Stimulated activated effector memory CD8-positive, alpha-beta T cell treated with anti-CD3 and anti-CD28 coated beads, Interleukin-12 subunit alpha, Interleukin-12 subunit beta, amount 100 ng/mL, for 72 hours (primary cell): Measurements from ENCODE around the gene TPMT.

Source experiments
- ATAC-seq: fragments of 150-1000 bp; cut with Tn5 transposase; 2 replicates; pipeline ENCODE4 v1.10.0; 2021
- DNase-seq, 2 donors: peaks; one replicate each; pipeline ENCODE4 v3.0.0; 2021 to 2022; ENCODE audit warnings: low spot score in 2 of 2
- H3K27ac Mint-ChIP-seq: one replicate; pipeline ENCODE4 v1.8.0; 2022; ENCODE audit warnings: mild to moderate bottlenecking, mixed read lengths
- H3K36me3 Mint-ChIP-seq: one replicate; pipeline ENCODE4 v1.8.0; 2022; ENCODE audit warnings: mild to moderate bottlenecking, mixed read lengths
- H3K4me1 Mint-ChIP-seq: one replicate; pipeline ENCODE4 v1.8.0; 2022; ENCODE audit warnings: mixed read lengths
- H3K4me3 Mint-ChIP-seq: one replicate; pipeline ENCODE4 v1.8.0; 2022; ENCODE audit warnings: mild to moderate bottlenecking, mixed read lengths
- H3K9me3 Mint-ChIP-seq: one replicate; pipeline ENCODE4 v1.8.0; 2022; ENCODE audit warnings: mixed read lengths

Gene TPMT

GRCh38 chr6:18102783-18103509 lies 51.9 kb downstream of the TPMT start:
- H3K4me3 Mint-ChIP-seq = no peak overlapping the region

GRCh38 chr6:18101873-18102272 lies 53.0 kb downstream of the TPMT start:
- Mint-ChIP-seq H3K27ac (no peak overlapping the region), H3K9me3 (peaks cover 7% of the 10 kb centered on the region), H3K4me3 (no peak overlapping the region), H3K4me1 (no peaks in the 10 kb centered on the region), H3K36me3 (no peaks in the 10 kb centered on the region)
- DNase-seq = no peak
- no peak for ATAC-seq

More at GRCh38 chr6:18102783-18103509, 51.9 kb downstream of the TPMT start:
- DNase-seq = no peak
- ATAC-seq = no peak
- Mint-ChIP-seq H3K27ac (no peak overlapping the region), H3K9me3 (peaks cover 11% of the 10 kb centered on the region), H3K4me1 (no peaks in the 10 kb centered on the region), H3K36me3 (no peaks in the 10 kb centered on the region)

- DNase-seq (no peak), ATAC-seq (no peak)
- H3K4me3 Mint-ChIP-seq = no peak overlapping the region
- H3K9me3 Mint-ChIP-seq = peaks cover 5% of the 10 kb centered on the region
- no peaks in the 10 kb centered on the region for H3K36me3 Mint-ChIP-seq
- H3K27ac Mint-ChIP-seq = no peak overlapping the region
- H3K4me1 Mint-ChIP-seq = no peaks in the 10 kb centered on the region
These were observed 53.6 kb downstream of the TPMT start for GRCh38 chr6:18101271-18101670.

- Mint-ChIP-seq H3K36me3 (no peaks in the 10 kb centered on the region), H3K4me1 (no peaks in the 10 kb centered on the region), H3K4me3 (no peak overlapping the region), H3K9me3 (no peaks in the 10 kb centered on the region), H3K27ac (no peak overlapping the region)
- ATAC-seq (no peak), DNase-seq (no peak)
These were observed 54.6 kb downstream of the TPMT start for GRCh38 chr6:18100296-18100695.

GRCh38 chr6:18099511-18099910 lies 55.4 kb downstream of the TPMT start:
- no peak overlapping the region for H3K27ac Mint-ChIP-seq
- no peak for ATAC-seq

GRCh38 chr6:18096423-18096822 lies 58.5 kb downstream of the TPMT start:
- Mint-ChIP-seq H3K4me3 (no peak overlapping the region), H3K4me1 (no peaks in the 10 kb centered on the region), H3K36me3 (no peaks in the 10 kb centered on the region), H3K27ac (no peak overlapping the region), H3K9me3 (no peaks in the 10 kb centered on the region)
- ATAC-seq = no peak
- no peak for DNase-seq

More at GRCh38 chr6:18099511-18099910, 55.4 kb downstream of the TPMT start:
- H3K4me1 Mint-ChIP-seq = no peaks in the 10 kb centered on the region
- no peaks in the 10 kb centered on the region for H3K36me3 Mint-ChIP-seq
- no peak overlapping the region for H3K4me3 Mint-ChIP-seq
- no peaks in the 10 kb centered on the region for H3K9me3 Mint-ChIP-seq
- DNase-seq = no peak

GRCh38 chr6:18091382-18091781 lies 63.5 kb downstream of the TPMT start:
- peaks cover 8% of the 10 kb centered on the region for H3K9me3 Mint-ChIP-seq
- H3K4me1 Mint-ChIP-seq = no peaks in the 10 kb centered on the region
- no peak for DNase-seq
- H3K4me3 Mint-ChIP-seq = no peak overlapping the region
- H3K27ac Mint-ChIP-seq = no peak overlapping the region
- no peaks in the 10 kb centered on the region for H3K36me3 Mint-ChIP-seq
- ATAC-seq = no peak

GRCh38 chr6:18090349-18090786 lies 64.5 kb downstream of the TPMT start:
- no peak for DNase-seq
- H3K4me3 Mint-ChIP-seq = no peak overlapping the region

GRCh38 chr6:18088419-18089296 lies 66.2 kb downstream of the TPMT start:
- Mint-ChIP-seq H3K27ac (no peak overlapping the region), H3K4me3 (no peak overlapping the region), H3K36me3 (no peaks in the 10 kb centered on the region)

More at GRCh38 chr6:18090349-18090786, 64.5 kb downstream of the TPMT start:
- no peak overlapping the region for H3K27ac Mint-ChIP-seq
- ATAC-seq = no peak
- no peaks in the 10 kb centered on the region for H3K36me3 Mint-ChIP-seq
- H3K9me3 Mint-ChIP-seq = peaks cover 8% of the 10 kb centered on the region
- no peaks in the 10 kb centered on the region for H3K4me1 Mint-ChIP-seq

GRCh38 chr6:18087396-18088165 lies 67.3 kb downstream of the TPMT start:
- Mint-ChIP-seq H3K4me3 (no peak overlapping the region), H3K9me3 (peaks cover 8% of the 10 kb centered on the region), H3K27ac (no peak overlapping the region), H3K4me1 (no peaks in the 10 kb centered on the region), H3K36me3 (no peaks in the 10 kb centered on the region)
- DNase-seq (no peak), ATAC-seq (no peak)

More at GRCh38 chr6:18088419-18089296, 66.2 kb downstream of the TPMT start:
- Mint-ChIP-seq H3K4me1 (no peaks in the 10 kb centered on the region), H3K9me3 (peaks cover 8% of the 10 kb centered on the region)
- ATAC-seq = no peak
- no peak for DNase-seq

- no peak for DNase-seq
- H3K4me3 Mint-ChIP-seq = no peak overlapping the region
- peaks cover 2% of the 10 kb centered on the region for H3K9me3 Mint-ChIP-seq
- no peak for ATAC-seq
- H3K4me1 Mint-ChIP-seq = no peaks in the 10 kb centered on the region
- no peaks in the 10 kb centered on the region for H3K36me3 Mint-ChIP-seq
- no peak overlapping the region for H3K27ac Mint-ChIP-seq
These were observed 73.7 kb downstream of the TPMT start for GRCh38 chr6:18081025-18081668.

GRCh38 chr6:18080544-18080943 lies 74.3 kb downstream of the TPMT start:
- Mint-ChIP-seq H3K9me3 (peaks cover 5% of the 10 kb centered on the region), H3K36me3 (no peaks in the 10 kb centered on the region), H3K27ac (no peak overlapping the region), H3K4me3 (no peak overlapping the region), H3K4me1 (no peaks in the 10 kb centered on the region)
- no peak for ATAC-seq
- DNase-seq = no peak

GRCh38 chr6:18078866-18079265 lies 76.0 kb downstream of the TPMT start:
- H3K4me3 Mint-ChIP-seq = no peak overlapping the region
- ATAC-seq = no peak
- H3K27ac Mint-ChIP-seq = no peak overlapping the region
- no peaks in the 10 kb centered on the region for H3K4me1 Mint-ChIP-seq
- H3K9me3 Mint-ChIP-seq = peaks cover 5% of the 10 kb centered on the region
- H3K36me3 Mint-ChIP-seq = no peaks in the 10 kb centered on the region
- DNase-seq = no peak
